HepG2 (cell line): Measurements from ENCODE around the gene TSNAXIP1. TPM values are rescaled to one million over a fixed set of nuclear protein-coding genes. Genes with fewer than 3 reads are reported as not detected.

Experiments used
- ATAD3A ChIP-seq: sonication (generic); formaldehyde crosslinking; IDR thresholded peaks from 2 replicates; pipeline ENCODE4 v1.4.0; 2020; ENCODE audit warnings: missing genetic modification reagents
- CENPX ChIP-seq: sonication (generic); formaldehyde crosslinking; IDR thresholded peaks from 2 replicates; pipeline ENCODE4 v1.9.0; 2021; ENCODE audit warnings: mild to moderate bottlenecking, missing genetic modification reagents, moderate library complexity
- EED ChIP-seq: sonication (generic); formaldehyde crosslinking; IDR thresholded peaks from 2 replicates; pipeline ENCODE4 v1.5.0; 2020; ENCODE audit warnings: mild to moderate bottlenecking, missing genetic modification reagents
- GZF1 ChIP-seq: sonication (generic); formaldehyde crosslinking; IDR thresholded peaks from 2 replicates; pipeline ENCODE4 v1.5.1; 2020; ENCODE audit warnings: mild to moderate bottlenecking, missing genetic modification reagents
- HNRNPK ChIP-seq: fragments of 200-400 bp; formaldehyde crosslinking; IDR thresholded peaks from 2 replicates; pipeline ENCODE4 v1.6.1; 2018; ENCODE audit warnings: low read length, low read depth, moderate library complexity, mild to moderate bottlenecking; ENCODE audit not compliant: poor library complexity, severe bottlenecking
- HNRNPUL1 ChIP-seq: fragments of 200-400 bp; formaldehyde crosslinking; IDR thresholded peaks from 2 replicates; pipeline ENCODE4 v1.6.1; 2017; ENCODE audit warnings: low read depth, mild to moderate bottlenecking, low read length, moderate library complexity
- KLF13 ChIP-seq: sonication (generic); formaldehyde crosslinking; IDR thresholded peaks from 2 replicates; pipeline ENCODE4 v1.4.0; 2020; ENCODE audit warnings: mild to moderate bottlenecking, missing genetic modification reagents
- MTF2 ChIP-seq: sonication (generic); formaldehyde crosslinking; IDR thresholded peaks from 2 replicates; pipeline ENCODE4 v1.5.0; 2020; ENCODE audit warnings: missing genetic modification reagents, borderline replicate concordance
- NCOR1 ChIP-seq: fragments of 200-600 bp; sonication (generic); IDR thresholded peaks from 2 replicates; pipeline ENCODE4 v1.7.0; 2017; ENCODE audit warnings: antibody characterized with exemption, low read length, borderline replicate concordance
- polyA plus RNA-seq, 8 experiments: library from polyadenylated mRNA; depleted of rRNA in 3 of 8; stranded (reverse) in 7 of 8; unstranded in 1 of 8; fragments of >200 nt; fragmentation: Illumina TruSeq in 4 of 8; extraction: Trizol in 4 of 8; gene quantifications; 2 replicates each; pipeline versions ENCODE4 v1.2.1 to v1.2.3, GENCODE V29; 2011 to 2016; ENCODE audit warnings: low read depth in 4 of 8, missing spikeins in 1 of 8, mixed read lengths in 1 of 8; ENCODE audit not compliant: insufficient read depth in 1 of 8
- total RNA-seq, 5 experiments: library from RNA; depleted of rRNA; stranded (reverse); fragments of >200 nt; fragmentation: Illumina TruSeq; extraction: Trizol; gene quantifications; 2 replicates each; pipeline ENCODE4 v1.2.3, GENCODE V29; 2016; ENCODE audit warnings: low read depth in 1 of 5
- TF ChIP-seq, protein P1 (sequence below): sonication (generic); formaldehyde crosslinking; IDR thresholded peaks from 2 replicates; pipeline ENCODE4 v1.8.1; 2023; ENCODE audit warnings: mild to moderate bottlenecking, missing genetic modification reagents
- TF ChIP-seq, protein P2 (sequence below): IDR thresholded peaks from 2 replicates; pipeline ENCODE4 v1.6.1; 2012; ENCODE audit warnings: low read depth, low read length, improper control_type of control experiment
- TF ChIP-seq, protein P3 (sequence below): sonication (generic); formaldehyde crosslinking; IDR thresholded peaks from 2 replicates; pipeline ENCODE4 v1.5.0; 2020; ENCODE audit warnings: mild to moderate bottlenecking, missing genetic modification reagents, moderate library complexity
- TF ChIP-seq, protein P4 (sequence below): sonication (generic); formaldehyde crosslinking; IDR thresholded peaks from 2 replicates; pipeline ENCODE4 v1.4.0; 2020; ENCODE audit warnings: mild to moderate bottlenecking, low read depth, missing genetic modification reagents
- TF ChIP-seq, protein P5 (sequence below): sonication (generic); formaldehyde crosslinking; IDR thresholded peaks from 2 replicates; pipeline ENCODE4 v1.4.0; 2020; ENCODE audit warnings: mild to moderate bottlenecking, low read depth, missing genetic modification reagents
- TF ChIP-seq, protein P6 (sequence below): sonication (generic); formaldehyde crosslinking; IDR thresholded peaks from 2 replicates; pipeline ENCODE4 v1.5.0; 2020; ENCODE audit warnings: mild to moderate bottlenecking, missing genetic modification reagents, borderline replicate concordance

Gene TSNAXIP1
- total and polyA plus RNA-seq, 2 of the 13 experiments (the other 11 are each of a cell fraction or from before 2014, with no cell fraction given) = 0.37 to 0.86 TPM

DNA sequence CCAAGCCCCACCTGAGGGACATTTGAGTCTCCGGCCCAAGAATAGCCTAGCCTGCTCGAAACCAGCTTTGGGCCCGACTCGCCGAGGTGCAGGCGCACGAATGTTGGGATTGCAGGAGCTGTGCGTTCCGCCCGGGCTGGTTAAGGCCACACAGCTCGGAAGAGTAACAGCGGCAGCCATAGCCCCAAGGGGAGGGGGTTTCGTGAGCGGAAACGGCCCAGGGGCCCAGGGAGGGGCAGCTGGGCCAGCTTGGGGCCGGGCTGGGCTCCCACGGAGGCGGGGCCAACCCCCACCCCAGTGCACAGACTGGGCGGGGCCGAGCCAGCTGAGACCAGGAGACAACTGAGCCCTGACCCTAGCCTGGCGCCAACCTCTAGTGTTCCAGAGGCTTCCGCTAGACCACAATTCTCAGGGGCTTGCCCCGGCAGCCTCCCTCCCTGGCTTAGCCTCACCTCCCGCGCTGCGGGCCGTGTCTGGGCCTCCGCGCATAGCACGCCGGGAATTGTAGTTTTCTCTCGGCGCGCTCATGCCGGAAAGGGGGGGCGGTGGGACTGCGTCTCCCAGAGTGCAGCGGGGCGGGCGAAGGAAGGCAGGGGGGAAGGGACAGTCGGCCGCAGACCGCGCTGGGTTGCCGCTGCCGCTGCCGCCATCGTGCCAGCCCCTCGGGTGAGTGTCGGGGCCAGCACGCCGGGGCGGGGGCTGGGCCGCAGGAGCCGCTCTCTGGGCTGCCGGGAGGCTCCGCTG is 39.8 kb downstream of the TSNAXIP1 start, which contains the start of gene NUTF2 (continued):
- TF ChIP-seq HNRNPUL1 = peak; percentile 59; the same call in 1 of the 2 replicates
- TF ChIP-seq, protein P1, sequence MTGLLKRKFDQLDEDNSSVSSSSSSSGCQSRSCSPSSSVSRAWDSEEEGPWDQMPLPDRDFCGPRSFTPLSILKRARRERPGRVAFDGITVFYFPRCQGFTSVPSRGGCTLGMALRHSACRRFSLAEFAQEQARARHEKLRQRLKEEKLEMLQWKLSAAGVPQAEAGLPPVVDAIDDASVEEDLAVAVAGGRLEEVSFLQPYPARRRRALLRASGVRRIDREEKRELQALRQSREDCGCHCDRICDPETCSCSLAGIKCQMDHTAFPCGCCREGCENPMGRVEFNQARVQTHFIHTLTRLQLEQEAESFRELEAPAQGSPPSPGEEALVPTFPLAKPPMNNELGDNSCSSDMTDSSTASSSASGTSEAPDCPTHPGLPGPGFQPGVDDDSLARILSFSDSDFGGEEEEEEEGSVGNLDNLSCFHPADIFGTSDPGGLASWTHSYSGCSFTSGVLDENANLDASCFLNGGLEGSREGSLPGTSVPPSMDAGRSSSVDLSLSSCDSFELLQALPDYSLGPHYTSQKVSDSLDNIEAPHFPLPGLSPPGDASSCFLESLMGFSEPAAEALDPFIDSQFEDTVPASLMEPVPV = peak; percentile 65
- TF ChIP-seq HNRNPK = peak; percentile 89
- TF ChIP-seq, protein P2, sequence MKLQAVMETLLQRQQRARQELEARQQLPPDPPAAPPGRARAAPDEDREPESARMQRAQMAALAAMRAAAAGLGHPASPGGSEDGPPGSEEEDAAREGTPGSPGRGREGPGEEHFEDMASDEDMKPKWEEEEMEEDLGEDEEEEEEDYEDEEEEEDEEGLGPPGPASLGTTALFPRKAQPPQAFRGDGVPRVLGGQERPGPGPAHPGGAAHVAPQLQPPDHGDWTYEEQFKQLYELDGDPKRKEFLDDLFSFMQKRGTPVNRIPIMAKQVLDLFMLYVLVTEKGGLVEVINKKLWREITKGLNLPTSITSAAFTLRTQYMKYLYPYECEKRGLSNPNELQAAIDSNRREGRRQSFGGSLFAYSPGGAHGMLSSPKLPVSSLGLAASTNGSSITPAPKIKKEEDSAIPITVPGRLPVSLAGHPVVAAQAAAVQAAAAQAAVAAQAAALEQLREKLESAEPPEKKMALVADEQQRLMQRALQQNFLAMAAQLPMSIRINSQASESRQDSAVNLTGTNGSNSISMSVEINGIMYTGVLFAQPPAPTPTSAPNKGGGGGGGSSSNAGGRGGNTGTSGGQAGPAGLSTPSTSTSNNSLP = peak; percentile 47; the same call in 1 of the 2 replicates
- TF ChIP-seq, protein P3, sequence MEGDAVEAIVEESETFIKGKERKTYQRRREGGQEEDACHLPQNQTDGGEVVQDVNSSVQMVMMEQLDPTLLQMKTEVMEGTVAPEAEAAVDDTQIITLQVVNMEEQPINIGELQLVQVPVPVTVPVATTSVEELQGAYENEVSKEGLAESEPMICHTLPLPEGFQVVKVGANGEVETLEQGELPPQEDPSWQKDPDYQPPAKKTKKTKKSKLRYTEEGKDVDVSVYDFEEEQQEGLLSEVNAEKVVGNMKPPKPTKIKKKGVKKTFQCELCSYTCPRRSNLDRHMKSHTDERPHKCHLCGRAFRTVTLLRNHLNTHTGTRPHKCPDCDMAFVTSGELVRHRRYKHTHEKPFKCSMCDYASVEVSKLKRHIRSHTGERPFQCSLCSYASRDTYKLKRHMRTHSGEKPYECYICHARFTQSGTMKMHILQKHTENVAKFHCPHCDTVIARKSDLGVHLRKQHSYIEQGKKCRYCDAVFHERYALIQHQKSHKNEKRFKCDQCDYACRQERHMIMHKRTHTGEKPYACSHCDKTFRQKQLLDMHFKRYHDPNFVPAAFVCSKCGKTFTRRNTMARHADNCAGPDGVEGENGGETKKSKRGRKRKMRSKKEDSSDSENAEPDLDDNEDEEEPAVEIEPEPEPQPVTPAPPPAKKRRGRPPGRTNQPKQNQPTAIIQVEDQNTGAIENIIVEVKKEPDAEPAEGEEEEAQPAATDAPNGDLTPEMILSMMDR (CRISPR knock-in tag) = peak; percentile 36; the same call in 1 of the 2 replicates
- 0 out of 2 replicates have a peak, but pooled peaks have one; percentile 14 for TF ChIP-seq EED (CRISPR knock-in tag)
- TF ChIP-seq, protein P4, sequence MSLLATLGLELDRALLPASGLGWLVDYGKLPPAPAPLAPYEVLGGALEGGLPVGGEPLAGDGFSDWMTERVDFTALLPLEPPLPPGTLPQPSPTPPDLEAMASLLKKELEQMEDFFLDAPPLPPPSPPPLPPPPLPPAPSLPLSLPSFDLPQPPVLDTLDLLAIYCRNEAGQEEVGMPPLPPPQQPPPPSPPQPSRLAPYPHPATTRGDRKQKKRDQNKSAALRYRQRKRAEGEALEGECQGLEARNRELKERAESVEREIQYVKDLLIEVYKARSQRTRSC (CRISPR knock-in tag) = 0 out of 2 replicates have a peak, but pooled peaks have one; percentile 29
- TF ChIP-seq NCOR1 = peak; percentile 85; the same call in 1 of the 2 replicates
- peak; percentile 67; the same call in 1 of the 2 replicates for TF ChIP-seq KLF13 (CRISPR knock-in tag)
- TF ChIP-seq MTF2 (CRISPR knock-in tag) = no peak
- TF ChIP-seq, protein P5, sequence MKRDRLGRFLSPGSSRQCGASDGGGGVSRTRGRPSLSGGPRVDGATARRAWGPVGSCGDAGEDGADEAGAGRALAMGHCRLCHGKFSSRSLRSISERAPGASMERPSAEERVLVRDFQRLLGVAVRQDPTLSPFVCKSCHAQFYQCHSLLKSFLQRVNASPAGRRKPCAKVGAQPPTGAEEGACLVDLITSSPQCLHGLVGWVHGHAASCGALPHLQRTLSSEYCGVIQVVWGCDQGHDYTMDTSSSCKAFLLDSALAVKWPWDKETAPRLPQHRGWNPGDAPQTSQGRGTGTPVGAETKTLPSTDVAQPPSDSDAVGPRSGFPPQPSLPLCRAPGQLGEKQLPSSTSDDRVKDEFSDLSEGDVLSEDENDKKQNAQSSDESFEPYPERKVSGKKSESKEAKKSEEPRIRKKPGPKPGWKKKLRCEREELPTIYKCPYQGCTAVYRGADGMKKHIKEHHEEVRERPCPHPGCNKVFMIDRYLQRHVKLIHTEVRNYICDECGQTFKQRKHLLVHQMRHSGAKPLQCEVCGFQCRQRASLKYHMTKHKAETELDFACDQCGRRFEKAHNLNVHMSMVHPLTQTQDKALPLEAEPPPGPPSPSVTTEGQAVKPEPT = peak; percentile 57; the same call in 1 of the 2 replicates
- TF ChIP-seq GZF1 (CRISPR knock-in tag) = peak; percentile 56; the same call in 1 of the 2 replicates
- TF ChIP-seq CENPX = no peak
- TF ChIP-seq, protein P6, sequence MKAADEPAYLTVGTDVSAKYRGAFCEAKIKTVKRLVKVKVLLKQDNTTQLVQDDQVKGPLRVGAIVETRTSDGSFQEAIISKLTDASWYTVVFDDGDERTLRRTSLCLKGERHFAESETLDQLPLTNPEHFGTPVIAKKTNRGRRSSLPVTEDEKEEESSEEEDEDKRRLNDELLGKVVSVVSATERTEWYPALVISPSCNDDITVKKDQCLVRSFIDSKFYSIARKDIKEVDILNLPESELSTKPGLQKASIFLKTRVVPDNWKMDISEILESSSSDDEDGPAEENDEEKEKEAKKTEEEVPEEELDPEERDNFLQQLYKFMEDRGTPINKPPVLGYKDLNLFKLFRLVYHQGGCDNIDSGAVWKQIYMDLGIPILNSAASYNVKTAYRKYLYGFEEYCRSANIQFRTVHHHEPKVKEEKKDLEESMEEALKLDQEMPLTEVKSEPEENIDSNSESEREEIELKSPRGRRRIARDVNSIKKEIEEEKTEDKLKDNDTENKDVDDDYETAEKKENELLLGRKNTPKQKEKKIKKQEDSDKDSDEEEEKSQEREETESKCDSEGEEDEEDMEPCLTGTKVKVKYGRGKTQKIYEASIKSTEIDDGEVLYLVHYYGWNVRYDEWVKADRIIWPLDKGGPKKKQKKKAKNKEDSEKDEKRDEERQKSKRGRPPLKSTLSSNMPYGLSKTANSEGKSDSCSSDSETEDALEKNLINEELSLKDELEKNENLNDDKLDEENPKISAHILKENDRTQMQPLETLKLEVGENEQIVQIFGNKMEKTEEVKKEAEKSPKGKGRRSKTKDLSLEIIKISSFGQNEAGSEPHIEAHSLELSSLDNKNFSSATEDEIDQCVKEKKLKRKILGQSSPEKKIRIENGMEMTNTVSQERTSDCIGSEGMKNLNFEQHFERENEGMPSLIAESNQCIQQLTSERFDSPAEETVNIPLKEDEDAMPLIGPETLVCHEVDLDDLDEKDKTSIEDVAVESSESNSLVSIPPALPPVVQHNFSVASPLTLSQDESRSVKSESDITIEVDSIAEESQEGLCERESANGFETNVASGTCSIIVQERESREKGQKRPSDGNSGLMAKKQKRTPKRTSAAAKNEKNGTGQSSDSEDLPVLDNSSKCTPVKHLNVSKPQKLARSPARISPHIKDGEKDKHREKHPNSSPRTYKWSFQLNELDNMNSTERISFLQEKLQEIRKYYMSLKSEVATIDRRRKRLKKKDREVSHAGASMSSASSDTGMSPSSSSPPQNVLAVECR (CRISPR knock-in tag) = peak; percentile 94
- TF ChIP-seq ATAD3A (CRISPR knock-in tag) = no peak
